PC-9 (cell line): ENCODE data around the gene TRIM68. TPM values are rescaled to one million over a fixed set of nuclear protein-coding genes. Genes with fewer than 3 reads are reported as not detected.

Experiments
- BruUV-seq: library from RNA; stranded (reverse); fragments of 400-500 nt; replicated peaks from 2 replicates; lab custom pipeline; 2021; lab: Mats Ljungman, UMichigan
- CTCF ChIA-PET: fragments of 300-600 bp; sonication (Branson Sonifier 250); formaldehyde crosslinking; loops from one replicate; lab custom pipeline; 2022; ENCODE audit warnings: antibody characterized with exemption; lab: Charles Lee
- POLR2A ChIA-PET: fragments of 300-600 bp; sonication (Branson Sonifier 250); formaldehyde crosslinking; loops from one replicate; lab custom pipeline; 2022; ENCODE audit warnings: antibody characterized with exemption; ENCODE audit not compliant: unreplicated experiment; lab: Charles Lee
- DNase-seq, 2 experiments: peaks; one replicate each; pipeline versions ENCODE4 v3.0.0 to v3.0.0-alpha.2; 2015 to 2022; ENCODE audit warnings: mixed read lengths in 1 of 2
- H2AFZ ChIP-seq: fragments of 200-600 bp; sonication (generic); 2 replicates; pipeline ENCODE4 v1.8.1; 2017; ENCODE audit warnings: antibody characterized with exemption
- H3F3A ChIP-seq: fragments of 200-600 bp; sonication (generic); 2 replicates; pipeline ENCODE4 v1.8.1; 2017; ENCODE audit warnings: antibody characterized with exemption, mild to moderate bottlenecking, low read depth; ENCODE audit not compliant: insufficient read depth
- H3K27ac ChIP-seq: fragments of 200-600 bp; sonication (generic); 2 replicates; pipeline ENCODE4 v1.6.1; 2016; ENCODE audit warnings: mixed run types
- H3K27me3 ChIP-seq: fragments of 200-600 bp; sonication (generic); 2 replicates; pipeline ENCODE4 v1.6.1; 2016; ENCODE audit warnings: low read depth, mixed run types; ENCODE audit not compliant: insufficient read depth
- H3K36me3 ChIP-seq: fragments of 200-600 bp; sonication (generic); 2 replicates; pipeline ENCODE4 v1.6.1; 2016; ENCODE audit warnings: low read depth, mixed run types
- H3K4me1 ChIP-seq: fragments of 200-600 bp; sonication (generic); replicated peaks from 2 replicates; pipeline ENCODE4 v1.6.1; 2016; ENCODE audit warnings: mixed run types; ENCODE audit not compliant: insufficient read depth
- H3K4me2 ChIP-seq: fragments of 200-600 bp; sonication (generic); 2 replicates; pipeline ENCODE4 v1.6.1; 2017; ENCODE audit warnings: mixed run types
- H3K4me3 ChIP-seq: fragments of 200-600 bp; sonication (generic); 2 replicates; pipeline ENCODE4 v1.6.1; 2016; ENCODE audit warnings: mixed run types
- H3K79me2 ChIP-seq: fragments of 200-600 bp; sonication (generic); 2 replicates; pipeline ENCODE4 v1.6.1; 2017; ENCODE audit warnings: low read depth, mixed run types
- H3K9me2 ChIP-seq: fragments of 200-600 bp; sonication (generic); 2 replicates; pipeline ENCODE4 v1.8.1; 2017; ENCODE audit warnings: mild to moderate bottlenecking; ENCODE audit not compliant: insufficient read depth
- H3K9me3 ChIP-seq: fragments of 200-600 bp; sonication (generic); 2 replicates; pipeline ENCODE4 v1.8.1; 2016; ENCODE audit warnings: low read depth; ENCODE audit not compliant: insufficient read depth
- H4K20me1 ChIP-seq: fragments of 200-600 bp; sonication (generic); 2 replicates; pipeline ENCODE4 v1.8.1; 2017; ENCODE audit not compliant: insufficient read depth
- CTCF ChIP-seq: fragments of 200-600 bp; sonication (generic); conservative IDR thresholded peaks from 2 replicates; pipeline ENCODE4 v1.6.1; 2017; ENCODE audit warnings: mixed run types, antibody characterized with exemption, mild to moderate bottlenecking, moderate library complexity
- EZH2 ChIP-seq: fragments of 200-600 bp; sonication (generic); IDR thresholded peaks from 2 replicates; pipeline ENCODE4 v1.8.0; 2017; ENCODE audit warnings: antibody characterized with exemption, low read depth
- intact Hi-C: fragments of 100-400 bp; cut with micrococcal nuclease; formaldehyde crosslinking; loops from one replicate; pipeline ENCODE4 v1.10.0; 2022; ENCODE audit not compliant: unreplicated experiment
- total RNA-seq: library from RNA; stranded (reverse); gene quantifications from 2 replicates; pipeline ENCODE4 v1.2.3, GENCODE V29; 2021

The TRIM68 gene
- total RNA-seq, 1 experiment from 2014 or later = 4.6 TPM

- DNase-seq = no peak
- H3K36me3 ChIP-seq = no peaks in the 10 kb centered on the region
- no peaks in the 10 kb centered on the region for H3K9me2 ChIP-seq
- H3K79me2 ChIP-seq = no peaks in the 10 kb centered on the region
- H3F3A ChIP-seq = no peaks in the 10 kb centered on the region
- H3K27ac ChIP-seq = no peak overlapping the region
- H4K20me1 ChIP-seq = no peaks in the 10 kb centered on the region
- H3K9me3 ChIP-seq = no peaks in the 10 kb centered on the region
- CTCF ChIA-PET = no interaction called here
- peak overlapping the region; percentile 72 for H2AFZ ChIP-seq
- H3K4me1 ChIP-seq = 0 out of 2 replicates have a peak, but pooled peaks cover 4% of the 10 kb centered on the region
- peak overlapping the region; percentile 54 for H3K4me2 ChIP-seq
- TF ChIP-seq EZH2 (no peak), CTCF (no peak)
- POLR2A ChIA-PET = no interaction called here
- BruUV-seq = no TSS peak
- intact Hi-C loops = no loop called here
- H3K4me3 ChIP-seq = no peak overlapping the region
- H3K27me3 ChIP-seq = peaks cover 3% of the 10 kb centered on the region; the same call in 1 of the 2 replicates
Measured at GRCh38 chr11:4610258-4610935, 2.4 kb upstream of the TRIM68 start.

DNA sequence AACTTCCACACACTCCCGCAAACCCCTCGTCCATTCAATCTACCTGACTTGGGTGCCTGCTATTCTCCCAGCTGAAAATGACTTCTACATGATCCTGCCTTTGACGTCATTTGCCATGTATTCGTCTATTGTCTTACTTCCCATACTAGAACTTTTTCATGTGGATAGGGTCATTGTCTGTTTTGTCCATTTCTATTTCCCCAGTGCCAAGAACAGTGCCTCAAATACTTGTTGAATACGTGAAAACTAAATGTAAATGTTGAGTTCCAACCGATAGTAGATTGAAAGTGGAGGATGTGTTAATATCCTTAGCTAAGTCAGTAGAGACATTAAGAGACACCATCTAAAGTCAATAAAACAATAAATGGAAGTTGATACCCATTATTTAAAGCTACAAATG is 935 bp downstream of the TRIM68 start:
- Histone ChIP-seq H3K36me3 (no peaks in the 10 kb centered on the region), H3K27ac (no peak overlapping the region), H3K79me2 (no peaks in the 10 kb centered on the region), H4K20me1 (no peaks in the 10 kb centered on the region), H3F3A (no peaks in the 10 kb centered on the region), H3K9me2 (no peaks in the 10 kb centered on the region), H3K9me3 (no peaks in the 10 kb centered on the region), H2AFZ (peak overlapping the region; percentile 88), H3K4me3 (peak overlapping the region; percentile 68), H3K4me1 (0 out of 2 replicates have a peak, but pooled peaks cover 4% of the 10 kb centered on the region), H3K27me3 (no peaks in the 10 kb centered on the region), H3K4me2 (peak overlapping the region; percentile 94)
- ChIA-PET CTCF (no interaction called here), POLR2A (no interaction called here)
- no peak for DNase-seq
- BruUV-seq = no TSS peak
- intact Hi-C loops = no loop called here
- TF ChIP-seq CTCF (no peak), EZH2 (no peak)

GRCh38 chr11:4606231-4607015 is 1.6 kb downstream of the TRIM68 start:
- CTCF ChIA-PET = no interaction called here

More at GRCh38 chr11:4606231-4607015, 1.6 kb downstream of the TRIM68 start:
- intact Hi-C loops = no loop called here
- Histone ChIP-seq H3K27ac (no peak overlapping the region), H3K9me2 (no peaks in the 10 kb centered on the region), H3F3A (no peaks in the 10 kb centered on the region), H3K4me3 (no peak overlapping the region), H3K9me3 (no peaks in the 10 kb centered on the region), H2AFZ (no peak overlapping the region), H3K79me2 (no peaks in the 10 kb centered on the region), H3K27me3 (no peaks in the 10 kb centered on the region), H3K4me2 (peak overlapping the region; percentile 94; the same call in 1 of the 2 replicates), H3K36me3 (no peaks in the 10 kb centered on the region), H3K4me1 (0 out of 2 replicates have a peak, but pooled peaks cover 4% of the 10 kb centered on the region), H4K20me1 (no peaks in the 10 kb centered on the region)
- no peak for DNase-seq
- BruUV-seq = no TSS peak
- no peak for TF ChIP-seq EZH2
- TF ChIP-seq CTCF = no peak
- POLR2A ChIA-PET = no interaction called here
